Progenitor cell of endocrine pancreas (in vitro differentiated cells): Measurements from ENCODE around the gene TCAIM. TPM values are rescaled to one million over a fixed set of nuclear protein-coding genes. Genes with fewer than 3 reads are reported as not detected.
A peak's percentile ranks its signal among the peaks of the same experiment; 100 is the strongest.
"Not testable (repeated sequence)": the region's sequence is repeated elsewhere in the genome, so short reads cannot be mapped to it uniquely, and the experiment has no call there.

Experiments
- DNase-seq: peaks from one replicate; pipeline ENCODE4 v3.0.0; 2021; ENCODE audit warnings: low spot score; ENCODE audit not compliant: unreplicated experiment
- H3K27ac Mint-ChIP-seq: 2 replicates; pipeline ENCODE4 v1.8.0; 2021; ENCODE audit warnings: mild to moderate bottlenecking, moderate library complexity, mixed read lengths
- H3K27me3 Mint-ChIP-seq: 2 replicates; pipeline ENCODE4 v1.8.0; 2021; ENCODE audit warnings: mixed read lengths
- H3K36me3 Mint-ChIP-seq: 2 replicates; pipeline ENCODE4 v1.8.0; 2022; ENCODE audit warnings: mixed read lengths; ENCODE audit not compliant: insufficient read depth
- H3K4me1 Mint-ChIP-seq: 2 replicates; pipeline ENCODE4 v1.8.0; 2021; ENCODE audit warnings: low read depth, mixed read lengths
- H3K4me3 Mint-ChIP-seq: 2 replicates; pipeline ENCODE4 v1.8.0; 2021; ENCODE audit warnings: low read depth, mild to moderate bottlenecking, moderate library complexity, mixed read lengths
- H3K9me3 Mint-ChIP-seq: 2 replicates; pipeline ENCODE4 v1.8.0; 2021; ENCODE audit warnings: low read depth, mixed read lengths
- CTCF ChIP-seq: fragments of 200-600 bp; sonication (generic); IDR thresholded peaks from one replicate; pipeline ENCODE4 v1.5.0; 2021; ENCODE audit warnings: antibody characterized with exemption, mild to moderate bottlenecking; ENCODE audit not compliant: unreplicated experiment
- total RNA-seq: library from RNA; stranded (reverse); gene quantifications from 2 replicates; pipeline ENCODE4 v1.2.1, GENCODE V29; 2021

The TCAIM gene
- total RNA-seq, 1 donor from 2014 or later: 34.1 TPM

DNA sequence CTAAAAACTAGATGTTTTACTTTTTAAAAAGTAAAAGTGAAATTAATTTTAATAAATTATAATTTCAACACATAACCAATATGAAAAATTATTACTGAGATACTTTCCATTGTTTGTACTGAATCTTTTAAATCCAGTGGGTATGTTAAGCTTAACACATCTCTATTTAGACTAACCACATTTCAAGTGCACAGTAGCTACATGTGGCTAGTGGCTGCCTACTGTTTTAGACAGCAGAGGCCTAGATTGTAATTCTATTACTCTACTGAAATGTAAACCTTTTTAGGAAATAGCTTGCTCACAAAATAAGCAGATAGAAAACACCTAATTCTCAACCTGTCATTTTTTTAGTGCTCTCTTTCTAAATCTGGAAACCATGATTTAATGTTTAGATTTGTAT, 4.9 kb downstream of the TCAIM start:
- H3K27ac Mint-ChIP-seq: no peak overlapping the region
- no peak for TF ChIP-seq CTCF
- no peak overlapping the region for H3K4me3 Mint-ChIP-seq
- peaks cover 5% of the 10 kb centered on the region for H3K36me3 Mint-ChIP-seq
- DNase-seq: no peak
- H3K9me3 Mint-ChIP-seq: no peaks in the 10 kb centered on the region
- peaks cover 15% of the 10 kb centered on the region for H3K4me1 Mint-ChIP-seq
- H3K27me3 Mint-ChIP-seq: no peaks in the 10 kb centered on the region

DNA sequence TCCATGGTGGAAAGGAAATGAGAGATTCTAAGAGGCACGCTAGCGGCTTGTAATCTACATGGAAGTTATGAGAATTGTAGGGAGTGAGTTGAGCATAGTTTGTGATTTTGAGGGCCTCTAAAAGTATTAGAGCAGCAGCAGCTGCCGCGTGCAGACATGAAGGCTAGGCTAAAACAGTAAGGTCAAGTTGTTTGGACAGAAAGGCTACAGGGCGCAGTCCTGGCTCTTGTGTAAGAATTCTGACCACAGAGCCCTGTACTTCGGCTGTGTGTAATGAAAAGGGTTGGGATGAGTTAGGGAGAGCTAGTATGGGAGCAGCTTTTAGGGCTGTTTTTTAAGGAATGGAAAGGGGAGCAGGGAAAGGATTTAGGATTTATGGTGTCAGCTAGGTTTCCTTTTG, 8.0 kb downstream of the TCAIM start:
- H3K4me1 Mint-ChIP-seq: peaks cover 21% of the 10 kb centered on the region
- not testable (repeated sequence) for H3K4me3 Mint-ChIP-seq, H3K27ac Mint-ChIP-seq, H3K27me3 Mint-ChIP-seq, DNase-seq, H3K9me3 Mint-ChIP-seq
- peaks cover 10% of the 10 kb centered on the region for H3K36me3 Mint-ChIP-seq

GRCh38 chr3:44348993-44349392, 10.4 kb downstream of the TCAIM start:
- Mint-ChIP-seq H3K27me3 (no peaks in the 10 kb centered on the region), H3K27ac (no peak overlapping the region), H3K9me3 (peaks cover 14% of the 10 kb centered on the region), H3K4me3 (no peak overlapping the region), H3K4me1 (peaks cover 24% of the 10 kb centered on the region), H3K36me3 (peaks cover 23% of the 10 kb centered on the region)
- no peak for DNase-seq
- TF ChIP-seq CTCF: no peak

GRCh38 chr3:44353355-44353924, 14.9 kb downstream of the TCAIM start:
- H3K4me3 Mint-ChIP-seq: no peak overlapping the region
- DNase-seq: no peak
- peaks cover 34% of the 10 kb centered on the region for H3K36me3 Mint-ChIP-seq
- H3K9me3 Mint-ChIP-seq: peaks cover 17% of the 10 kb centered on the region
- H3K27me3 Mint-ChIP-seq: no peaks in the 10 kb centered on the region
- peak overlapping the region; percentile 38 for H3K27ac Mint-ChIP-seq
- no peak for TF ChIP-seq CTCF
- H3K4me1 Mint-ChIP-seq: peaks cover 39% of the 10 kb centered on the region

- no peak for TF ChIP-seq CTCF
- peaks cover 28% of the 10 kb centered on the region for H3K36me3 Mint-ChIP-seq
- no peak overlapping the region for H3K4me3 Mint-ChIP-seq
- H3K9me3 Mint-ChIP-seq: peaks cover 14% of the 10 kb centered on the region
- no peaks in the 10 kb centered on the region for H3K27me3 Mint-ChIP-seq
- H3K27ac Mint-ChIP-seq: peak overlapping the region; percentile 22
- no peak for DNase-seq
- H3K4me1 Mint-ChIP-seq: peaks cover 38% of the 10 kb centered on the region
These were observed 16.9 kb downstream of the TCAIM start for GRCh38 chr3:44355362-44356033.
